Endothelial cell of hepatic sinusoid (primary cell): ENCODE measurements around the gene PHACTR1.

Experiments
- in situ Hi-C: cut with HindIII; loops from 2 replicates; pipeline ENCODE4 v1.10.0; 2017; ENCODE audit warnings: low sequenced_read_pairs

Gene PHACTR1

GRCh38 chr6:13314806-13315205, 598.2 kb downstream of the PHACTR1 start:
- in situ Hi-C loops, result no loop called here

- in situ Hi-C loops, result no loop called here
These were observed 599.3 kb downstream of the PHACTR1 start for GRCh38 chr6:13315896-13316295.

DNA sequence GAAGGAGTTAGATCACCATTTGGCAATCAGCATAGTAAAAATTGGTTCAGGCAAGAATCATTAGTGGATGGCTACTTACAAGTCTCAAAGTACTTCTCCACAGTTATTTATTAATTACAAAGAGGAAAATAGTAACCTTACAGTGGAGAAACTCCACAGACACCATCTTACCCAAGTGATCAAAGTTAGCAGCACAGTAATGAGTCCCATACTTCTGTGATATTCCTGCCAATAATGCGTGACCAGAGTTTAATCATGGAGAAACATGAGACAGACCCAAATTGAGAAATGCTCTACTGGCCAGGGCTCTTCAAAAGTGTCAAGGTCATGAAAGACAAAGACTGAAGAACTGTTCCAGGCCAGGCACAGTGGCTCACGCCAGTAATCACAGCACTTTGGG, 602.3 kb downstream of the PHACTR1 start:
- in situ Hi-C loops, result no loop called here

DNA sequence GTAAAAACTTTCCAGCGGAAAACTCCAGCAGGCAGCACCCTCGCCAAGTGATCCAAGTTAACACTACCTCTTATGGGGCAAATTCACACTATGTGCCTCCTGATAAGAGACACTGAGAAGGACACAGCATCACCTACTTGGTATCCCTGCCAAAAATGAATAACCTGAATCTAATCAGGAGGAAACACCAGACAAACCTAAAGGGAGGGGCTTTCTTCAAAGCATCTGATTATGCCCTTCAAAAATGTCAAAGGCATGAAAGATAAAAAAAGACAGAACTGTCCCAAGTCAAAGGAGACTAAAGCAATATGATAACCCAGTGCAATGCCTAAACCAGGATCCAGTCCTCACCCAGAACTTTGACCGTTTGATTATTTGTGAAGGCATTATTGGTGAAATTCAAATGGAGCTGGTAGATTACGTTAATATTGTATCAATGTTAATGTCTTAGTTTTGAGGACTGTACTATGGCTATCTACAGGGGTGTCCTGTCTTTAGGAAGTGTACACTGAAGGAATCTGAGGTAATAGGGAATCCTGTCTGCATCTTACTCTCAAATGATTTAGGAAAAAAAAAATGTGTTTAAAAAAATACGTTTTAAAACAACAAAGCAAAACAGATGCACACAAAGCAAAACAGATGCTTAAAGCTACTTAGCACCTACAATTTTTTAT, 603.5 kb downstream of the PHACTR1 start:
- in situ Hi-C loops, result no loop called here

DNA sequence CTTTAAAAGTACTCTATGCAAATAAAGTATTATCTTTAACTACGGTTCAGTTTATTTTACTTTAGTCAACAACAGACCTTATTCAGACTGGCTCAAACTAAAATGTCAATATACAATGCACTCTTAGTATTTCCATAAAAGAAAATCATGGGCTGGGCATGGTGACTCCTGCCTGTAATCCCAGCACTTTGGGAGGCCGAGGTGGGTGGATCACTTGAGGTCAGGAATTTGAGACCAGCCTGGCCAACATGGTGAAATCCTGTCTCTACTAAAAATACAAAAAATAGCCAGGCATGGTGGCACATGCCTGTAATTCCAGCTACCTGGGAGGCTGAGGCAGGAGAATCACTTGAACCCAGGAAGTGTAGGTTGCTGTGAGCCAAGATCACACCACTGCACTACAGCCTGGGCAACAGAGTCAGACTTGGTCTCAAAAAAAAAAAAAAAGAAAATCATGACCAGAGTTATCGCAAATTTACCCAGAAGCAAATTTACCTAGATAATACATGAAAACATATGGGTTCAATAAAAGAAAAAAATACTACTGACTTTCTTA, 609.5 kb downstream of the PHACTR1 start:
- in situ Hi-C loops, result loop anchor here (25.0 kb wide), 1 partner anchor 211 kb away; no protein-coding TSS in a partner anchor

GRCh38 chr6:13327691-13328075, 611.1 kb downstream of the PHACTR1 start:
- in situ Hi-C loops, result loop anchor here (25.0 kb wide), 1 partner anchor 210 kb away; no protein-coding TSS in a partner anchor

GRCh38 chr6:13328076-13328874, 611.7 kb downstream of the PHACTR1 start, which contains the start of gene TBC1D7:
TSS of gene TBC1D7 (minus strand) at chr6:13328537. CDS start at chr6:13326898, 1,639 bp downstream.
- in situ Hi-C loops, result loop anchor here (25.0 kb wide), 1 partner anchor 209 kb away; no protein-coding TSS in a partner anchor

- in situ Hi-C loops, result loop anchor here (25.0 kb wide), 1 partner anchor 208 kb away; no protein-coding TSS in a partner anchor
These were observed 612.3 kb downstream of the PHACTR1 start for GRCh38 chr6:13328875-13329183.

DNA sequence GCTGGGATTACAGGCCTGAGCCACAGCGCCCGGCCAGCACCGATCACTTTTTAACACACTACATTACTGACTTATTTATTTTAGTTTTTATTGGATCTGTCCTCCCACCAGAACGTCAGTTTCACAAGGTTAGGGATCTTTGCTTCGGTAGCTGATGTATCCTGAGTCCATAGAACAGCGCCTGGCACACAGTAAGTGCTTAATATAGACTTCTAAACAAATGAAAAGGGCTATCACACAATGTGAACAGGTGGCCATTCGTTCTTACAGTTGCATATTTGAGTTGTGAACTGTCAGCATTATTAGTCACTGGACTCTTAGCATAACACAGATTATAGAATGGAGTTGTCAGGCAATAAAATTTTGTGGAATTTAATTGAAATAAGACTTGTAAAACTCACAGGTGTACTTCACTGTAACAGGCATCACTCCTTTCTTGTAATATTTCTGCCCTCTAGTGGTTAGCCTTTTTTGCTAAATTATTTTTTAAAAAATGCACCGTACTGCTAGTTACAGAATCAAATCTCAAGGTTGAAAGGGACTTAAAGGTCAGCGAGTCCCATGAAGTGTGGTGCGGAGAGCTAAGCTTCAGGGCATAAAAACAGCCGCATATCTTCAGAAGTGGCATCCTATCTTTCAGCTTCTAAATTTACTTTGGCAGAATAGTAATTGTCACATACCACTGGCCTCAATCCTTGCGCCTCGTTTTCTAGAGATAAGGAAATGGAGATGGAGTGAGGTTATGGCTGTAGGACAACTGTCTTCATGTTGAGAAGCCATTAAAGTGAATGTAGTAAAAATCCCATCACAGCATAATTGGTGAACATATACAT, 615.2 kb downstream of the PHACTR1 start:
- in situ Hi-C loops, result loop anchor here (5.0 to 25.0 kb wide), 2 partner anchors 79 to 206 kb away; no protein-coding TSS in a partner anchor

DNA sequence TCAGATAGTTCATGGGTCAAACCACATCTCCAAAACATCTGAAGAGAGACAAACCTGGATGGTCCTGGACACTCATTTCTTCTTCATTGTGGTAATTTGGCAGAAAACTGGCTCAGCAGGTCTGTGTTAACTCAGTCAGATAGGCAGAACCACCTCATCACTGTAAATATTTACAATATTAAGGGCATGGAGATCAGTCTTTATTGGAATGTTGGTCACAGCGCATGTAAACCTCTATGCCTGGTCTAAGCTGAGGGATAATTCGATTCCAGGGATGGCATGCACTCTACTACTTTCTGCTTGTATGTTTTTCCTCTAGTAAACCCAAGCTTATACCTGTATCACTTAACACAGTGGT, 615.8 kb downstream of the PHACTR1 start:
- in situ Hi-C loops, result loop anchor here (5.0 to 25.0 kb wide), 2 partner anchors 80 to 205 kb away; no protein-coding TSS in a partner anchor

GRCh38 chr6:13334953-13335352, 618.4 kb downstream of the PHACTR1 start:
- in situ Hi-C loops, result loop anchor here (5.0 to 25.0 kb wide), 2 partner anchors 83 to 202 kb away; no protein-coding TSS in a partner anchor

GRCh38 chr6:13336553-13336952, 620.0 kb downstream of the PHACTR1 start:
- in situ Hi-C loops, result loop anchor here (25.0 kb wide), 1 partner anchor 201 kb away; no protein-coding TSS in a partner anchor

DNA sequence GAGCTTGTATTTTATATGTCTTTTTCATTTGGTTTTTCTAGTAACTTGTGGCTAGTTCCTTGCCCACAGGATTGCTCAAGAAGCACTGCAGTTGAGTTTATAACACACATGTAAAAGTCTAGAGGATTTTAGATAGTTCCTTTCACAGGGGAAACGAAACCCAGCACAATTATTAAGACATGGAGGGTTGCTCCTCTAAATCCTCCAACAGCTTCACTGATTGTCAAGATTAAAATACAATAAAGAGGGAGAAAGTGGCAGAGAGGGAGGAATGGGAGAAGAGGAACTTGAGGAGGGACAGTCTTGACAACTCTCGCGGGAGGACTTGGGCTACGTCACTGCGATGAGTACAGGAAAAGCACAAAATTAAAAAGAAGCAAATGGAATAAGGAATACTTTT, 621.5 kb downstream of the PHACTR1 start:
- in situ Hi-C loops, result loop anchor here (25.0 kb wide), 1 partner anchor 199 kb away; no protein-coding TSS in a partner anchor
